Panc1 (cell line): ENCODE results near the gene ACACA.

ENCODE experiments used
- POLR2AphosphoS5 ChIP-seq: IDR thresholded peaks from 2 replicates; pipeline ENCODE4 v1.6.1; 2012; ENCODE audit warnings: mild to moderate bottlenecking, low read depth, low read length, moderate library complexity
- SIN3A ChIP-seq: IDR thresholded peaks from 2 replicates; pipeline ENCODE4 v1.6.1; 2012; ENCODE audit warnings: low read depth, mild to moderate bottlenecking, low read length, moderate library complexity, borderline replicate concordance; ENCODE audit not compliant: insufficient read depth
- TF ChIP-seq, protein P1 (sequence below): fragments of 450-650 bp; IDR thresholded peaks from 2 replicates; pipeline ENCODE4 v1.5.1; 2017; ENCODE audit warnings: mild to moderate bottlenecking
- TF ChIP-seq, protein P2 (sequence below), 2 experiments: IDR thresholded peaks; 2 replicates each; pipeline ENCODE4 v1.6.1; 2011 to 2012; ENCODE audit warnings: low read depth in 2 of 2, control low read depth in 1 of 2, low read length in 1 of 2, mild to moderate bottlenecking in 1 of 2, moderate library complexity in 1 of 2; ENCODE audit not compliant: insufficient read depth in 1 of 2

DNA sequence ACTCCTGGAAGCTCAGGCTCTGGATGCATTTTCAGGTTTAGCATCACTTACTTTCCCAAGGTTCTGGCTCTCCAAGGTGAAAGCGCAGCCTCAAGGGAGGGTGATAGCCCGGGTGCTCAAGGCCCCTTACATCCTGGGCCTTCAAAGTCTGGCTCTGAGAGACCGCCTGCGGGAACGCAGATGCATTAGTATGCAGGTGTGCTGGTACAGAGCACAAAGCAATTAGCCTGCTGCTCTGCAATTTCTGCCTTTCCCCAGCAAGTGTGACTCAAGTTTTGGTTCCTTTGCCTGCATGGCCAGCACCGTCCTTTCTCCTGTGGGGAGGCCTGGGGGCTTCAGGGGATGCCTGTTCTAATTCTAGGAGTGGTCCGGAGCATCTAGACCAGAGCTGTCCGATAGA lies 341.7 kb downstream of the ACACA start:
- TF ChIP-seq, protein P1, sequence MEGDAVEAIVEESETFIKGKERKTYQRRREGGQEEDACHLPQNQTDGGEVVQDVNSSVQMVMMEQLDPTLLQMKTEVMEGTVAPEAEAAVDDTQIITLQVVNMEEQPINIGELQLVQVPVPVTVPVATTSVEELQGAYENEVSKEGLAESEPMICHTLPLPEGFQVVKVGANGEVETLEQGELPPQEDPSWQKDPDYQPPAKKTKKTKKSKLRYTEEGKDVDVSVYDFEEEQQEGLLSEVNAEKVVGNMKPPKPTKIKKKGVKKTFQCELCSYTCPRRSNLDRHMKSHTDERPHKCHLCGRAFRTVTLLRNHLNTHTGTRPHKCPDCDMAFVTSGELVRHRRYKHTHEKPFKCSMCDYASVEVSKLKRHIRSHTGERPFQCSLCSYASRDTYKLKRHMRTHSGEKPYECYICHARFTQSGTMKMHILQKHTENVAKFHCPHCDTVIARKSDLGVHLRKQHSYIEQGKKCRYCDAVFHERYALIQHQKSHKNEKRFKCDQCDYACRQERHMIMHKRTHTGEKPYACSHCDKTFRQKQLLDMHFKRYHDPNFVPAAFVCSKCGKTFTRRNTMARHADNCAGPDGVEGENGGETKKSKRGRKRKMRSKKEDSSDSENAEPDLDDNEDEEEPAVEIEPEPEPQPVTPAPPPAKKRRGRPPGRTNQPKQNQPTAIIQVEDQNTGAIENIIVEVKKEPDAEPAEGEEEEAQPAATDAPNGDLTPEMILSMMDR, result no peak
- TF ChIP-seq, protein P2, sequence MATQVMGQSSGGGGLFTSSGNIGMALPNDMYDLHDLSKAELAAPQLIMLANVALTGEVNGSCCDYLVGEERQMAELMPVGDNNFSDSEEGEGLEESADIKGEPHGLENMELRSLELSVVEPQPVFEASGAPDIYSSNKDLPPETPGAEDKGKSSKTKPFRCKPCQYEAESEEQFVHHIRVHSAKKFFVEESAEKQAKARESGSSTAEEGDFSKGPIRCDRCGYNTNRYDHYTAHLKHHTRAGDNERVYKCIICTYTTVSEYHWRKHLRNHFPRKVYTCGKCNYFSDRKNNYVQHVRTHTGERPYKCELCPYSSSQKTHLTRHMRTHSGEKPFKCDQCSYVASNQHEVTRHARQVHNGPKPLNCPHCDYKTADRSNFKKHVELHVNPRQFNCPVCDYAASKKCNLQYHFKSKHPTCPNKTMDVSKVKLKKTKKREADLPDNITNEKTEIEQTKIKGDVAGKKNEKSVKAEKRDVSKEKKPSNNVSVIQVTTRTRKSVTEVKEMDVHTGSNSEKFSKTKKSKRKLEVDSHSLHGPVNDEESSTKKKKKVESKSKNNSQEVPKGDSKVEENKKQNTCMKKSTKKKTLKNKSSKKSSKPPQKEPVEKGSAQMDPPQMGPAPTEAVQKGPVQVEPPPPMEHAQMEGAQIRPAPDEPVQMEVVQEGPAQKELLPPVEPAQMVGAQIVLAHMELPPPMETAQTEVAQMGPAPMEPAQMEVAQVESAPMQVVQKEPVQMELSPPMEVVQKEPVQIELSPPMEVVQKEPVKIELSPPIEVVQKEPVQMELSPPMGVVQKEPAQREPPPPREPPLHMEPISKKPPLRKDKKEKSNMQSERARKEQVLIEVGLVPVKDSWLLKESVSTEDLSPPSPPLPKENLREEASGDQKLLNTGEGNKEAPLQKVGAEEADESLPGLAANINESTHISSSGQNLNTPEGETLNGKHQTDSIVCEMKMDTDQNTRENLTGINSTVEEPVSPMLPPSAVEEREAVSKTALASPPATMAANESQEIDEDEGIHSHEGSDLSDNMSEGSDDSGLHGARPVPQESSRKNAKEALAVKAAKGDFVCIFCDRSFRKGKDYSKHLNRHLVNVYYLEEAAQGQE (IDR thresholded peaks at IDR 0.05; ENCODE audit: insufficient read depth in 1 of 2, low read depth in 2 of 2, low read length in 1 of 2), result no peak
- TF ChIP-seq POLR2AphosphoS5, result no peak
- TF ChIP-seq SIN3A, result no peak
